Peyer's patch (tissue), 4 donors: ENCODE measurements around the gene MAPKAPK3.

Source experiments
- CTCF ChIP-seq, 6 experiments: fragments of 450-650 bp in 4 of 6; fragments of 200-600 bp in 2 of 6; sonication (generic) in 1 of 6; IDR thresholded peaks; one replicate each; pipeline ENCODE4 v1.5.1; 2017 to 2019; ENCODE audit warnings: antibody characterized with exemption in 6 of 6, mild to moderate bottlenecking in 3 of 6, moderate library complexity in 1 of 6
- POLR2A ChIP-seq, 2 donors: fragments of 450-650 bp; IDR thresholded peaks; one replicate each; pipeline ENCODE4 v1.5.1; 2017; ENCODE audit warnings: antibody characterized with exemption in 2 of 2, mild to moderate bottlenecking in 2 of 2, moderate library complexity in 2 of 2

DNA sequence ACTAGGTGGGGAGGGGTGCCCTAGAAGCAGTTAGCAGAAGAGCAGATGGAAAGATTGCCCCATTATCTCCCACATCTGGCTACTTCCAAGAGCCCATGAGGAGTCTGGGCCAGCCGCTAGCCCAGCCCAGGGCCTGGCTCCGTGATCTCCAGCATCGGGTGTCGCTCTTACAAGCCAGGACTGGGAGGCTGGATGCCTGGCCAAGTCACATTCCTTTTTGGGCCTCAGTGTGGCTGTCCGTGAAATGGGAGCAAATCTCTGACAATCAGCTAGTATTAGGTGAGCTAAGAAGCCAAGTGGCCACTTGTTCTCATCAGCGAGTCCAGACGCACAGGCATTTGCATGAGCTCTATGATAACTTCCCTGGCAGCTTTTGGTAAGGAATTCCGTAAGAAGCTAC is 34.5 kb downstream of the MAPKAPK3 start:
- no peak for TF ChIP-seq POLR2A (IDR thresholded peaks at IDR 0.05)
- no peak for TF ChIP-seq CTCF (IDR thresholded peaks at IDR 0.05)
